ENCODE data around the gene INTS3. TPM values are rescaled to one million over a fixed set of nuclear protein-coding genes. Genes with fewer than 3 reads are reported as not detected.

INTS3 gene
- total and polyA plus RNA-seq, 3 experiments from 2014 or later = 11.9 to 61.1 (median 58.2) TPM

- peaks cover 22% of the 10 kb centered on the region for H3K4me1 ChIP-seq (ENCODE audit: insufficient read depth, low read length)
- peaks cover 11% of the 10 kb centered on the region for H3K36me3 ChIP-seq (ENCODE audit: insufficient read depth, low read length)
- H3K9me3 ChIP-seq (ENCODE audit: low read length) = no peaks in the 10 kb centered on the region
- H3K27ac ChIP-seq (ENCODE audit: low read depth, low read length) = peak overlapping the region; percentile 74
- H3K27me3 ChIP-seq (ENCODE audit: insufficient read depth, low read length, poor library complexity, severe bottlenecking) = no peaks in the 10 kb centered on the region
- Mint-ChIP-seq H3K27ac (peak overlapping the region; percentile 66 to 96 (median 86)), H3K4me1 (peaks cover 40 to 50% (median 41%) of the 10 kb centered on the region in 3 donors), H3K9me3 (no peaks in the 10 kb centered on the region), H3K36me3 (peaks cover 0 to 42% (median 10%) of the 10 kb centered on the region in 3 donors), H3K27me3 (no peaks in the 10 kb centered on the region), H3K4me3 (peak overlapping the region; percentile 2 to 64 (median 41))
- ChIA-PET CTCF (interaction anchor here (0.7 to 5.7 kb wide), 5 partner anchors 28 to 224 kb away, joined by 3 to 35 read pairs (median 6); partner anchors contain the start of genes DENND4B and RAB13), POLR2A (interaction anchor here (0.6 to 2.1 kb wide), 7 partner anchors 16 to 185 kb away, joined by 3 to 11 read pairs (median 5); partner anchors contain the start of genes CREB3L4, DENND4B and JTB)
- H3K4me3 ChIP-seq (ENCODE audit: low read length) = no peak overlapping the region
- DNase-seq = peak; percentile 50 to 92 (median 83)
Measured at GRCh38 chr1:153805042-153805745, 77.3 kb downstream of the INTS3 start.

- DNase-seq = no peak
- H3K27me3 Mint-ChIP-seq = no peaks in the 10 kb centered on the region
- no peaks in the 10 kb centered on the region for H3K9me3 Mint-ChIP-seq
- H3K4me3 Mint-ChIP-seq = peak overlapping the region in 6 of 7 donors; percentile 13 to 52 (median 44)
- H3K4me1 Mint-ChIP-seq = peaks cover 40 to 50% (median 41%) of the 10 kb centered on the region in 3 donors
- H3K9me3 ChIP-seq (ENCODE audit: low read length) = no peaks in the 10 kb centered on the region
- peaks cover 14% of the 10 kb centered on the region for H3K36me3 ChIP-seq (ENCODE audit: insufficient read depth, low read length)
- H3K27me3 ChIP-seq (ENCODE audit: insufficient read depth, low read length, poor library complexity, severe bottlenecking) = no peaks in the 10 kb centered on the region
- H3K27ac ChIP-seq (ENCODE audit: low read depth, low read length) = peak overlapping the region; percentile 66
- POLR2A ChIA-PET = interaction anchor here (0.6 to 2.1 kb wide), 5 partner anchors 11 to 171 kb away, joined by 4 to 11 read pairs (median 5); partner anchors contain the start of genes DENND4B and JTB
- no peak overlapping the region for H3K4me3 ChIP-seq (ENCODE audit: low read length)
- peaks cover 0 to 50% (median 12%) of the 10 kb centered on the region in 3 donors for H3K36me3 Mint-ChIP-seq
- H3K4me1 ChIP-seq (ENCODE audit: insufficient read depth, low read length) = peaks cover 22% of the 10 kb centered on the region
- peak overlapping the region; percentile 67 to 96 (median 86) for H3K27ac Mint-ChIP-seq
- CTCF ChIA-PET = interaction anchor here (0.7 to 5.7 kb wide), 5 partner anchors 9 to 181 kb away, joined by 3 to 35 read pairs (median 10); partner anchors contain the start of gene RAB13
Measured at GRCh38 chr1:153805886-153806719, 78.3 kb downstream of the INTS3 start.

GRCh38 chr1:153816283-153816889, 88.5 kb downstream of the INTS3 start:
- POLR2A ChIA-PET = no interaction called here
- Histone ChIP-seq H3K9me3 (ENCODE audit: low read length) (no peaks in the 10 kb centered on the region), H3K4me3 (ENCODE audit: low read length) (no peak overlapping the region), H3K27ac (ENCODE audit: low read depth, low read length) (no peak overlapping the region), H3K36me3 (ENCODE audit: insufficient read depth, low read length) (peaks cover 44% of the 10 kb centered on the region), H3K4me1 (ENCODE audit: insufficient read depth, low read length) (no peaks in the 10 kb centered on the region), H3K27me3 (ENCODE audit: insufficient read depth, low read length, poor library complexity, severe bottlenecking) (no peaks in the 10 kb centered on the region)
- Mint-ChIP-seq H3K9me3 (no peaks in the 10 kb centered on the region), H3K27me3 (no peaks in the 10 kb centered on the region), H3K4me3 (no peak overlapping the region), H3K36me3 (peaks cover 13 to 78% (median 27%) of the 10 kb centered on the region in 3 donors), H3K27ac (peak overlapping the region in 2 of 8 donors; percentile 2 to 80), H3K4me1 (peaks cover 0 to 9% (median 0%) of the 10 kb centered on the region in 3 donors)
- DNase-seq = no peak
- CTCF ChIA-PET = interaction anchor here (0.7 to 1.6 kb wide), 2 partner anchors 130 to 170 kb away, joined by 3 to 4 read pairs; partner anchors contain the start of genes DENND4B and RAB13

- peak overlapping the region in 2 of 8 donors; percentile 43 to 50 for H3K27ac Mint-ChIP-seq
- Histone ChIP-seq H3K4me1 (ENCODE audit: insufficient read depth, low read length) (no peaks in the 10 kb centered on the region), H3K36me3 (ENCODE audit: insufficient read depth, low read length) (peaks cover 27% of the 10 kb centered on the region), H3K27me3 (ENCODE audit: insufficient read depth, low read length, poor library complexity, severe bottlenecking) (no peaks in the 10 kb centered on the region), H3K4me3 (ENCODE audit: low read length) (no peak overlapping the region), H3K9me3 (ENCODE audit: low read length) (no peaks in the 10 kb centered on the region), H3K27ac (ENCODE audit: low read depth, low read length) (no peak overlapping the region)
- H3K36me3 Mint-ChIP-seq = peaks cover 9 to 65% (median 19%) of the 10 kb centered on the region in 3 donors
- ChIA-PET POLR2A (no interaction called here), CTCF (no interaction called here)
- peaks cover 0 to 9% (median 0%) of the 10 kb centered on the region in 3 donors for H3K4me1 Mint-ChIP-seq
- no peak overlapping the region for H3K4me3 Mint-ChIP-seq
- H3K27me3 Mint-ChIP-seq = no peaks in the 10 kb centered on the region
- H3K9me3 Mint-ChIP-seq = no peaks in the 10 kb centered on the region
- DNase-seq = no peak
Measured at GRCh38 chr1:153818876-153819275, 91.0 kb downstream of the INTS3 start.

Other genes starting within 250 kb of the INTS3 start
- gene S100A6, start 192.1 kb upstream of the INTS3 start, total RNA-seq = 100 to 1,000 TPM; 244 to 254 TPM
- 892 TPM for gene S100A6, start 192.1 kb upstream of the INTS3 start, polyA plus RNA-seq
- gene S100A5, start 187.1 kb upstream of the INTS3 start, total RNA-seq = 1 to 10 TPM in 1 of 2 experiments, under 1 TPM in 1; 0.61 to 1.5 TPM
- 1.6 TPM for gene S100A5, start 187.1 kb upstream of the INTS3 start, polyA plus RNA-seq
- gene S100A4, start 182.2 kb upstream of the INTS3 start, total RNA-seq = 100 to 1,000 TPM; 125 to 132 TPM
- 2,575 TPM for gene S100A4, start 182.2 kb upstream of the INTS3 start, polyA plus RNA-seq
- gene S100A3, start 178.8 kb upstream of the INTS3 start, total RNA-seq = not detected
- not detected for gene S100A3, start 178.8 kb upstream of the INTS3 start, polyA plus RNA-seq
- 1 to 10 TPM in 1 of 2 experiments, under 1 TPM in 1; 0.81 to 1.1 TPM for gene S100A2, start 162.2 kb upstream of the INTS3 start, total RNA-seq
- gene S100A2, start 162.2 kb upstream of the INTS3 start, polyA plus RNA-seq = 0.72 TPM
- gene S100A16, start 114.9 kb upstream of the INTS3 start, total RNA-seq = not detected
- not detected for gene S100A16, start 114.9 kb upstream of the INTS3 start, polyA plus RNA-seq
- not detected for gene S100A14, start 111.7 kb upstream of the INTS3 start, total RNA-seq
- gene S100A14, start 111.7 kb upstream of the INTS3 start, polyA plus RNA-seq = not detected
- gene S100A13, start 100.5 kb upstream of the INTS3 start, total RNA-seq = 1 to 10 TPM; 5.5 to 7.6 TPM
- gene S100A13, start 100.5 kb upstream of the INTS3 start, polyA plus RNA-seq = 1.3 TPM
- gene S100A1, start 99.6 kb upstream of the INTS3 start, total RNA-seq = not detected
- gene S100A1, start 99.6 kb upstream of the INTS3 start, polyA plus RNA-seq = 0.07 TPM
- 10 to 100 TPM; 95.9 to 98.9 TPM for gene CHTOP, start 94.0 kb upstream of the INTS3 start, total RNA-seq
- 70.2 TPM for gene CHTOP, start 94.0 kb upstream of the INTS3 start, polyA plus RNA-seq
- gene SNAPIN, start 69.3 kb upstream of the INTS3 start, total RNA-seq = 10 to 100 TPM; 36.7 to 39.0 TPM
- 87.7 TPM for gene SNAPIN, start 69.3 kb upstream of the INTS3 start, polyA plus RNA-seq
- gene ILF2, start 57.1 kb upstream of the INTS3 start, total RNA-seq = 100 to 1,000 TPM; 379 to 394 TPM
- 126 TPM for gene ILF2, start 57.1 kb upstream of the INTS3 start, polyA plus RNA-seq
- gene NPR1, start 49.4 kb upstream of the INTS3 start, total RNA-seq = not detected
- gene NPR1, start 49.4 kb upstream of the INTS3 start, polyA plus RNA-seq = not detected
- 10 to 100 TPM in 1 of 2 experiments, 1 to 10 TPM in 1; 9.9 to 11.3 TPM for gene SLC27A3, start 47.4 kb downstream of the INTS3 start, total RNA-seq
- 29.3 TPM for gene SLC27A3, start 47.4 kb downstream of the INTS3 start, polyA plus RNA-seq
- 10 to 100 TPM; 64.9 to 71.9 TPM for gene GATAD2B, start 194.9 kb downstream of the INTS3 start, total RNA-seq
- 5.6 TPM for gene GATAD2B, start 194.9 kb downstream of the INTS3 start, polyA plus RNA-seq
- 100 to 1,000 TPM; 100 to 102 TPM for gene DENND4B, start 218.7 kb downstream of the INTS3 start, total RNA-seq
- gene DENND4B, start 218.7 kb downstream of the INTS3 start, polyA plus RNA-seq = 27.3 TPM
- gene CRTC2, start 230.6 kb downstream of the INTS3 start, total RNA-seq = 10 to 100 TPM; 53.9 to 63.2 TPM
- 38.9 TPM for gene CRTC2, start 230.6 kb downstream of the INTS3 start, polyA plus RNA-seq
- gene SLC39A1, start 235.5 kb downstream of the INTS3 start, total RNA-seq = 10 to 100 TPM; 85.5 to 88.2 TPM
- gene SLC39A1, start 235.5 kb downstream of the INTS3 start, polyA plus RNA-seq = 39.2 TPM
- 10 to 100 TPM in 1 of 2 experiments, 1 to 10 TPM in 1; 10.0 to 10.1 TPM for gene CREB3L4, start 239.9 kb downstream of the INTS3 start, total RNA-seq
- 5.3 TPM for gene CREB3L4, start 239.9 kb downstream of the INTS3 start, polyA plus RNA-seq
- gene JTB, start 249.6 kb downstream of the INTS3 start, total RNA-seq = 100 to 1,000 TPM; 232 to 239 TPM
- 351 TPM for gene JTB, start 249.6 kb downstream of the INTS3 start, polyA plus RNA-seq